ENCODE data around the gene DUSP22.

DUSP22 gene

GRCh38 chr6:298233-299103, 6.2 kb downstream of the DUSP22 start:
- TF ChIP-seq TAF1 (IDR thresholded peaks at IDR 0.05; ENCODE audit: borderline replicate concordance, insufficient read depth, low read length) (no peak), POLR2AphosphoS5 (IDR thresholded peaks at IDR 0.05; ENCODE audit: low read depth, low read length) (no peak), REST (IDR thresholded peaks at IDR 0.05; ENCODE audit: insufficient read depth in 1 of 2, low read depth in 2 of 2, low read length in 2 of 2) (no peak), FOXP2 (optimal IDR thresholded peaks at IDR 0.05; ENCODE audit: borderline replicate concordance, extremely low read depth, extremely low read length, insufficient read depth) (no peak), SIN3A (IDR thresholded peaks at IDR 0.05; ENCODE audit: borderline replicate concordance, insufficient read depth, low read length) (no peak)

GRCh38 chr6:299104-299980, 7.1 kb downstream of the DUSP22 start:
- TF ChIP-seq TAF1 (IDR thresholded peaks at IDR 0.05; ENCODE audit: borderline replicate concordance, insufficient read depth, low read length) (no peak), POLR2AphosphoS5 (IDR thresholded peaks at IDR 0.05; ENCODE audit: low read depth, low read length) (no peak), REST (IDR thresholded peaks at IDR 0.05; ENCODE audit: insufficient read depth in 1 of 2, low read depth in 2 of 2, low read length in 2 of 2) (no peak), SIN3A (IDR thresholded peaks at IDR 0.05; ENCODE audit: borderline replicate concordance, insufficient read depth, low read length) (no peak)

GRCh38 chr6:300026-300425, 7.7 kb downstream of the DUSP22 start:
- TF ChIP-seq POLR2AphosphoS5 (IDR thresholded peaks at IDR 0.05; ENCODE audit: low read depth, low read length) (no peak), REST (IDR thresholded peaks at IDR 0.05; ENCODE audit: insufficient read depth in 1 of 2, low read depth in 2 of 2, low read length in 2 of 2) (no peak), FOXP2 (optimal IDR thresholded peaks at IDR 0.05; ENCODE audit: borderline replicate concordance, extremely low read depth, extremely low read length, insufficient read depth) (no peak), TAF1 (IDR thresholded peaks at IDR 0.05; ENCODE audit: borderline replicate concordance, insufficient read depth, low read length) (no peak), SIN3A (IDR thresholded peaks at IDR 0.05; ENCODE audit: borderline replicate concordance, insufficient read depth, low read length) (no peak)

DNA sequence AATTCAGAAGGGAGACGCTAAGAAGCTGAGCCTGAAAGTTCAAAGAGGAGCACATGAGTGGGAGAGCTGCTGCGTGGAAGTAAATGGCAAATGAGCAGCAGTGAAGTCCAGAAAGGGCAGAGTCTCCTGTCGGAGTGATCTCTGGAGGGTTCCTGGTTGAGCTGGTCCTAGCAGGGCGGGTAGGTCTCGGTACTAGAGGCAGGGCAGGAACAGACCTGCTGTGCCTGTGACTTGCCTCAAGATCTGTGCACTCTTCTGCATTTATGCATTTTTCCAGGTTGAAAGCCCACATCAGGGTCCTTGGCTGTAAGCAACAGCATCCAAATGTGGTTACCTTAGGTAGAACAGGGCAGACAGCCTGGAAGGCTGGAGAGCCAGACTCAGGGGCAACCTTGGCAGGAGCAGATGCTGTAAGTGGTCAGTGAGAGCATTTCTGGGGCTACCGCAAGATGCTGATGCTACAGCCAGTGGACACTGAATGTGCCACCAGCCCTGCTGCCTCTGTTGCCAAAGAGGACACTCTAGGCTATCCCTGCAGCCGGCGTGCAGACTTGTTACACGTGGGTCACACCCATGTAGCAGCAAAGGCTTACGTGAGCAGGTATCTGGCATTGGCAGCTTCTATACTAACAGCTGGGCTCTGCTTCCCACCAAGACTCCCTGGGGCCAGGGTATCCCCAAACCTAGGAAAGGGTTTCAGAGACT, 8.4 kb downstream of the DUSP22 start:
- TF ChIP-seq TAF1 (IDR thresholded peaks at IDR 0.05; ENCODE audit: borderline replicate concordance, insufficient read depth, low read length) (no peak), SIN3A (IDR thresholded peaks at IDR 0.05; ENCODE audit: borderline replicate concordance, insufficient read depth, low read length) (no peak)

DNA sequence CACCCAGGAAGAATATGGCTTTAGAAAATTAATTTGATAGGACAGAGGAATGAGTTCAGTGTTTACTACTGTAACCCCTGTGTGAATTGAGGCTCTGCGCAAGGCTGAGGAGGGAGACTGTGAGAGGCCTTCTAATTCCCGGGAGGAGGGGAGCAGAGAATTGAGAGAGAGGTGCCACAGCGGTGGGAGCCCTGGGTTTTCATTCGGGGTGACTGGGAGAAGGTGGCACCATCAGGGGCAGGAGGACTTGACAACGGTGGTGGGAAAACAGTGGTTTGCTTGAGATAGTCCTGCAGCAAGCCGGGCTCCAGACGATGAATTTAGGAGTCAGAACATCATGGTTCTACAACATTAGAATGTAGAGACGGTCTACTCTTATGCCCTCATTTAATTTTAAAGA, 9.2 kb downstream of the DUSP22 start:
- TF ChIP-seq REST (IDR thresholded peaks at IDR 0.05; ENCODE audit: insufficient read depth in 1 of 2, low read depth in 2 of 2, low read length in 2 of 2) (no peak), POLR2AphosphoS5 (IDR thresholded peaks at IDR 0.05; ENCODE audit: low read depth, low read length) (no peak), FOXP2 (optimal IDR thresholded peaks at IDR 0.05; ENCODE audit: borderline replicate concordance, extremely low read depth, extremely low read length, insufficient read depth) (no peak), TAF1 (IDR thresholded peaks at IDR 0.05; ENCODE audit: borderline replicate concordance, insufficient read depth, low read length) (no peak), SIN3A (IDR thresholded peaks at IDR 0.05; ENCODE audit: borderline replicate concordance, insufficient read depth, low read length) (no peak)

Measured in PFSK-1 (cell line).